ENCODE measurements around the gene MCMBP. TPM values are rescaled to one million over a fixed set of nuclear protein-coding genes. Genes with fewer than 3 reads are reported as not detected.

The MCMBP gene
- polyA plus RNA-seq, 1 of the 3 experiments (the other 2 are of a cell fraction): 33.1 TPM

DNA sequence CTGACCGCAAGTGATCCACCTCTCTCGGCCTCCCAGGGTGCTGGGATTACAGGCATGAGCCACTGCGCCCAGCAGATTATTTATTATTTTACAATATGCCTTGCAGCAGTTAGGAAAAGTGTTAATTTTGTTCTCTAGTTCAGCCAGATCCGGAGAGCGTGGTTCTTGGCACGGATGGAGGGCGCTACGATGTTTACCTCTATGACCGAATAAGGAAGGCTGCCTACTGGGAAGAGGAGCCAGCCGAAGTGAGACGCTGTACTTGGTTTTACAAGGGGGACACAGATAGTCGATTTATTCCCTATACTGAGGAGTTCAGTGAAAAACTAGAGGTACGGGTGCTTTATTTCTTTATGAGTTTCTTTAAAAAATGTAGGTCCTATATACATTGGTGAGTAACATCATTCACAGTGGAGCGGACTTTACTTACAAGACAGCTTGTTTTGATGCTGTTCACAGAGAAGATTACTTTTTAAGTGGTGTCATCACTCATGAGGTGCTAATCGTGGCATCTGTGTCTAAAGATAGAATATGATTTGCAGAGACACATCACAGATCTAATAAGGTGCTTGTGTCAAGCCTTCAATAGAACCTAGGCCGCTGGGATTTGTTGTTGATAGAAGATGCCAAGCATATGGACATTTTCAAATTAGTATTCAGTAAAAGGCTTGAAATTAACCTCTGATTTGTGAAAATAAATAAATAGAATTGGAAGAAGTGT, 31.5 kb upstream of the MCMBP start:
- POLR2A ChIA-PET: no interaction called here
- H3K36me3 ChIP-seq (replicated peaks in 1 of 2; ENCODE audit: control insufficient read depth in 1 of 2, insufficient read depth in 2 of 2, low read length in 1 of 2): peaks cover 54 to 61% of the 10 kb centered on the region in 2 experiments

DNA sequence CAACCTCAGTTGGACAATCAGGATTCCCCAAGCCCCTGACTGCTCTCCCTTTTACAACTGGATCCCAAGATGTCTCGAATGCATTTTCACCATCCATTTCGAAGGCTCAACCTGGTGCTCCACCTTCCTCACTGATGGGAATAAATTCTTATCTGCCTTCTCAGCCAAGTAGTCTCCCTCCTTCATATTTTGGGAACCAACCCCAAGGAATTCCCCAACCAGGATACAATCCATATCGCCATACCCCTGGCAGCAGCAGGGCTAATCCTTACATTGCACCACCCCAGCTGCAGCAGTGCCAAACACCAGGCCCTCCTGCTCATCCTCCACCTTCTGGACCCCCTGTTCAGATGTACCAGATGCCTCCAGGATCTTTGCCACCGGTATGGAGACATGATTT, 25.9 kb upstream of the MCMBP start:
- Histone ChIP-seq H3K4me1 (ENCODE audit: control insufficient read depth in 1 of 2, insufficient read depth in 2 of 2, low read depth in 1 of 2, low read length in 1 of 2) (peaks cover 0 to 26% of the 10 kb centered on the region in 2 experiments; a peak in 3 of 4 replicates), H3K36me3 (replicated peaks in 1 of 2; ENCODE audit: control insufficient read depth in 1 of 2, insufficient read depth in 2 of 2, low read length in 1 of 2) (peaks cover 30 to 35% of the 10 kb centered on the region in 2 experiments), H3K4me3 (ENCODE audit: low read depth in 2 of 2, low read length in 1 of 2) (no peak overlapping the region), H3K27ac (ENCODE audit: low read depth in 2 of 2, low read length in 1 of 2) (no peak overlapping the region), H2AFZ (ENCODE audit: low read depth) (no peak overlapping the region), H3K9me3 (no peaks in the 10 kb centered on the region), H3F3A (replicated peaks; ENCODE audit: insufficient read depth) (no peaks in the 10 kb centered on the region), H3K79me2 (ENCODE audit: insufficient read depth) (peaks cover 99% of the 10 kb centered on the region), H3K9ac (no peak overlapping the region), H3K4me2 (no peak overlapping the region), H3K9me2 (no peaks in the 10 kb centered on the region), H4K20me1 (ENCODE audit: insufficient read depth) (peaks cover 79% of the 10 kb centered on the region), H3K27me3 (ENCODE audit: insufficient read depth) (no peaks in the 10 kb centered on the region)
- DNase-seq: no peak
- WGBS (ENCODE audit: low lambda C conversion rate): 77% methylated on average over 4 of the region's 4 CpGs
- ChIA-PET CTCF (no interaction called here), POLR2A (no interaction called here)
- TF ChIP-seq, protein P1, sequence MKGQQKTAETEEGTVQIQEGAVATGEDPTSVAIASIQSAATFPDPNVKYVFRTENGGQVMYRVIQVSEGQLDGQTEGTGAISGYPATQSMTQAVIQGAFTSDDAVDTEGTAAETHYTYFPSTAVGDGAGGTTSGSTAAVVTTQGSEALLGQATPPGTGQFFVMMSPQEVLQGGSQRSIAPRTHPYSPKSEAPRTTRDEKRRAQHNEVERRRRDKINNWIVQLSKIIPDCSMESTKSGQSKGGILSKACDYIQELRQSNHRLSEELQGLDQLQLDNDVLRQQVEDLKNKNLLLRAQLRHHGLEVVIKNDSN (IDR thresholded peaks at IDR 0.05; ENCODE audit: borderline replicate concordance, low read depth): no peak
- TF ChIP-seq NRF1 (IDR thresholded peaks at IDR 0.05; ENCODE audit: low read depth, low read length) (no peak), RFX5 (IDR thresholded peaks at IDR 0.05; ENCODE audit: low read length) (no peak), SIN3A (IDR thresholded peaks at IDR 0.05; ENCODE audit: borderline replicate concordance, low read depth, low read length) (no peak), MXI1 (IDR thresholded peaks at IDR 0.05; ENCODE audit: low read depth, low read length) (no peak), EZH2phosphoT487 (IDR thresholded peaks at IDR 0.05; ENCODE audit: borderline replicate concordance, low read depth) (no peak), CHD2 (IDR thresholded peaks at IDR 0.05; ENCODE audit: low read length, partially characterized antibody) (no peak)
- TF ChIP-seq, protein P2, sequence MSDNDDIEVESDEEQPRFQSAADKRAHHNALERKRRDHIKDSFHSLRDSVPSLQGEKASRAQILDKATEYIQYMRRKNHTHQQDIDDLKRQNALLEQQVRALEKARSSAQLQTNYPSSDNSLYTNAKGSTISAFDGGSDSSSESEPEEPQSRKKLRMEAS (IDR thresholded peaks at IDR 0.05; ENCODE audit: low read depth): no peak
- TF ChIP-seq, protein P3, sequence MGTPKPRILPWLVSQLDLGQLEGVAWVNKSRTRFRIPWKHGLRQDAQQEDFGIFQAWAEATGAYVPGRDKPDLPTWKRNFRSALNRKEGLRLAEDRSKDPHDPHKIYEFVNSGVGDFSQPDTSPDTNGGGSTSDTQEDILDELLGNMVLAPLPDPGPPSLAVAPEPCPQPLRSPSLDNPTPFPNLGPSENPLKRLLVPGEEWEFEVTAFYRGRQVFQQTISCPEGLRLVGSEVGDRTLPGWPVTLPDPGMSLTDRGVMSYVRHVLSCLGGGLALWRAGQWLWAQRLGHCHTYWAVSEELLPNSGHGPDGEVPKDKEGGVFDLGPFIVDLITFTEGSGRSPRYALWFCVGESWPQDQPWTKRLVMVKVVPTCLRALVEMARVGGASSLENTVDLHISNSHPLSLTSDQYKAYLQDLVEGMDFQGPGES (IDR thresholded peaks at IDR 0.05; ENCODE audit: low read depth, low read length): no peak

More for the DNA sequence above, 31.5 kb upstream of the MCMBP start:
- CTCF ChIA-PET: no interaction called here
- H3K4me3 ChIP-seq (ENCODE audit: low read depth in 2 of 2, low read length in 1 of 2): no peak overlapping the region
- 89% methylated on average over 16 of the region's 16 CpGs for WGBS (ENCODE audit: low lambda C conversion rate)
- H3K9ac ChIP-seq: no peak overlapping the region
- peaks cover 63% of the 10 kb centered on the region for H3K79me2 ChIP-seq (ENCODE audit: insufficient read depth)
- H3K9me3 ChIP-seq: no peaks in the 10 kb centered on the region
- no peaks in the 10 kb centered on the region for H3K27me3 ChIP-seq (ENCODE audit: insufficient read depth)
- no peak for DNase-seq
- peaks cover 29% of the 10 kb centered on the region; the same call in 1 of the 2 replicates for H4K20me1 ChIP-seq (ENCODE audit: insufficient read depth)
- H3K4me1 ChIP-seq (ENCODE audit: control insufficient read depth in 1 of 2, insufficient read depth in 2 of 2, low read depth in 1 of 2, low read length in 1 of 2): no peaks in the 10 kb centered on the region; a peak in 1 of 4 replicates
- no peaks in the 10 kb centered on the region for H3F3A ChIP-seq (replicated peaks; ENCODE audit: insufficient read depth)
- no peak for TF ChIP-seq RFX5 (IDR thresholded peaks at IDR 0.05; ENCODE audit: low read length)
- no peak for TF ChIP-seq GABPA (IDR thresholded peaks at IDR 0.05; ENCODE audit: low read depth)
- TF ChIP-seq, protein P4, sequence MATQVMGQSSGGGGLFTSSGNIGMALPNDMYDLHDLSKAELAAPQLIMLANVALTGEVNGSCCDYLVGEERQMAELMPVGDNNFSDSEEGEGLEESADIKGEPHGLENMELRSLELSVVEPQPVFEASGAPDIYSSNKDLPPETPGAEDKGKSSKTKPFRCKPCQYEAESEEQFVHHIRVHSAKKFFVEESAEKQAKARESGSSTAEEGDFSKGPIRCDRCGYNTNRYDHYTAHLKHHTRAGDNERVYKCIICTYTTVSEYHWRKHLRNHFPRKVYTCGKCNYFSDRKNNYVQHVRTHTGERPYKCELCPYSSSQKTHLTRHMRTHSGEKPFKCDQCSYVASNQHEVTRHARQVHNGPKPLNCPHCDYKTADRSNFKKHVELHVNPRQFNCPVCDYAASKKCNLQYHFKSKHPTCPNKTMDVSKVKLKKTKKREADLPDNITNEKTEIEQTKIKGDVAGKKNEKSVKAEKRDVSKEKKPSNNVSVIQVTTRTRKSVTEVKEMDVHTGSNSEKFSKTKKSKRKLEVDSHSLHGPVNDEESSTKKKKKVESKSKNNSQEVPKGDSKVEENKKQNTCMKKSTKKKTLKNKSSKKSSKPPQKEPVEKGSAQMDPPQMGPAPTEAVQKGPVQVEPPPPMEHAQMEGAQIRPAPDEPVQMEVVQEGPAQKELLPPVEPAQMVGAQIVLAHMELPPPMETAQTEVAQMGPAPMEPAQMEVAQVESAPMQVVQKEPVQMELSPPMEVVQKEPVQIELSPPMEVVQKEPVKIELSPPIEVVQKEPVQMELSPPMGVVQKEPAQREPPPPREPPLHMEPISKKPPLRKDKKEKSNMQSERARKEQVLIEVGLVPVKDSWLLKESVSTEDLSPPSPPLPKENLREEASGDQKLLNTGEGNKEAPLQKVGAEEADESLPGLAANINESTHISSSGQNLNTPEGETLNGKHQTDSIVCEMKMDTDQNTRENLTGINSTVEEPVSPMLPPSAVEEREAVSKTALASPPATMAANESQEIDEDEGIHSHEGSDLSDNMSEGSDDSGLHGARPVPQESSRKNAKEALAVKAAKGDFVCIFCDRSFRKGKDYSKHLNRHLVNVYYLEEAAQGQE (IDR thresholded peaks at IDR 0.05; ENCODE audit: low read depth, low read length): no peak
- no peak for TF ChIP-seq TAF1 (IDR thresholded peaks at IDR 0.05; ENCODE audit: borderline replicate concordance, low read depth, low read length)
- TF ChIP-seq POLR2AphosphoS5 (IDR thresholded peaks at IDR 0.05; ENCODE audit: low read depth, low read length): no peak
- TF ChIP-seq YY1 (IDR thresholded peaks at IDR 0.05; ENCODE audit: low read depth): no peak
- TF ChIP-seq, protein P2 (IDR thresholded peaks at IDR 0.05; ENCODE audit: low read depth): no peak
- TF ChIP-seq, protein P5, sequence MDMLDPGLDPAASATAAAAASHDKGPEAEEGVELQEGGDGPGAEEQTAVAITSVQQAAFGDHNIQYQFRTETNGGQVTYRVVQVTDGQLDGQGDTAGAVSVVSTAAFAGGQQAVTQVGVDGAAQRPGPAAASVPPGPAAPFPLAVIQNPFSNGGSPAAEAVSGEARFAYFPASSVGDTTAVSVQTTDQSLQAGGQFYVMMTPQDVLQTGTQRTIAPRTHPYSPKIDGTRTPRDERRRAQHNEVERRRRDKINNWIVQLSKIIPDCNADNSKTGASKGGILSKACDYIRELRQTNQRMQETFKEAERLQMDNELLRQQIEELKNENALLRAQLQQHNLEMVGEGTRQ (IDR thresholded peaks at IDR 0.05; ENCODE audit: borderline replicate concordance, low read depth, low read length): no peak
- TF ChIP-seq SIN3A (IDR thresholded peaks at IDR 0.05; ENCODE audit: borderline replicate concordance, low read depth, low read length): no peak
- no peak for TF ChIP-seq JUND (IDR thresholded peaks at IDR 0.05)
- no peak for TF ChIP-seq TEAD4 (IDR thresholded peaks at IDR 0.05; ENCODE audit: borderline replicate concordance, insufficient read depth)
- TF ChIP-seq TCF12 (IDR thresholded peaks at IDR 0.05): no peak
- TF ChIP-seq RXRA (IDR thresholded peaks at IDR 0.05; ENCODE audit: borderline replicate concordance, low read depth): no peak
- no peak for TF ChIP-seq MEF2A (IDR thresholded peaks at IDR 0.05; ENCODE audit: borderline replicate concordance, low read depth)
- TF ChIP-seq EZH2phosphoT487 (IDR thresholded peaks at IDR 0.05; ENCODE audit: borderline replicate concordance, low read depth): no peak
- H3K27ac ChIP-seq (ENCODE audit: low read depth in 2 of 2, low read length in 1 of 2): no peak overlapping the region
- H2AFZ ChIP-seq (ENCODE audit: low read depth): no peak overlapping the region
- no peak overlapping the region for H3K4me2 ChIP-seq
- no peaks in the 10 kb centered on the region for H3K9me2 ChIP-seq

All from SK-N-SH (cell line).